GM19395 (cell line): ENCODE data around the gene RNF213.

Experiments used
- ATAC-seq: cut with Tn5 transposase; IDR thresholded peaks from one replicate; pipeline ENCODE4 v1.9.1; 2021; ENCODE audit warnings: mild to moderate bottlenecking, moderate library complexity; ENCODE audit not compliant: unreplicated experiment

Gene RNF213

DNA sequence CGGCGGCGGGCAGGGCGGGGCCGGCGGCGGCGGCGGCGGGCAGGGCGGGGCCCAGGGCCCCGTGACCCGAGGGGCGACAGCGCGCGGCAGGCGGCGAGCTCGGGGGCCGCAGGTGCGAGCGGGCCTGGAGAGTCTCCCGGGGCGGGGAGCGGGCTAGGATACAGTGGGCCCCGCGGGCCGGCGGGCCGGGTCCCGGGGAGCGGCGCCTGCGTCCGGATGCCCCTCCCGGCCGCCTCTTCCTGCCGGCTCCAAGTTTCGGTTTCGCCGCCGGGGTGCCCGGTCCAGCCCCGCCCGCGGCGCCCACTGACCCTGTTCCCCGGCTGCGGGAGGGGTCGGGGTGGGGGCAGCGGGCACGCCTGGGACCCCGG is at the start of gene RNF213:
Gene RNF213, plus strand, starts transcription at position 62 of the 368 bp plus-strand sequence. CDS start 2,830 bp downstream, outside the sequence.
- ATAC-seq, result peak; percentile 23

DNA sequence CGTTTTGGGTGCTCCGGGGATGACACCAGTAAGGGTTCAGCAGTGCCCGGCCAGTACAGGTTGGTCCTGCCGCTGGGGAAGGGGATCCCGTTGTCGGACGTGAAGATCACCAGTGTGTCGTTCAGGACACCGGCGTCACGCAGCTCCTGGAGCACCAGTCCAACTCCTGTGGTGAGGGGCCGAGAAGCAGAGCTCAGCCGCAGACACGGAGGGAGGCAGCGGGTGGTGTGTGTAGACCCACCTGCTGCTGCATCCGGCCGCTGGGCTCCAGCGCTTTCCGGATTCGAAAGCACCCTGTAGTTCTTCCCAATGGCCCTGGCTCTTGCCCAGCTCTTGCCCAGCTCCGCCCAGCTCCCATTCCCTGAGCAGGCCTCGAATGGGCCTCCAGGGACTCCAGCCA is 48.5 kb upstream of the RNF213 start:
- no peak for ATAC-seq

DNA sequence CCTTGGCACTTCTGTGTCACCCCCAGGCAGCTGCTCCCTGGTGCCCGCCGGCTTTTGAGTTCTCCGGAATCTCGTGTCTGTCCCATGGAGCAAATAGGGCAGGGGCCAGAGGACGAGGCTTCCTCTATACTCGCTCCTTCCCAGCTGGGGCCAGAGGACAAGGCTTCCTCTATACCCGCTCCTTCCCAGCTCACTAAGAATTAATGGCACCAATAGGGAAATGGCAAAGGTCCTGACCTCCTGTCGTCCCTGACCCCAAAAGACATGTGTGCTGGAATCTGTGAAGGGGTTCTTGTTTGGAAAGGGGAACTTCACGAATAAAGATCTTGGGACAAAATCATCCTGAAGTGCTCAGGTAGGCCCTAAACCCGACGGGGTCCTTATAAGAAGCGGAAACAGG is 48.1 kb upstream of the RNF213 start:
- ATAC-seq, result no peak

DNA sequence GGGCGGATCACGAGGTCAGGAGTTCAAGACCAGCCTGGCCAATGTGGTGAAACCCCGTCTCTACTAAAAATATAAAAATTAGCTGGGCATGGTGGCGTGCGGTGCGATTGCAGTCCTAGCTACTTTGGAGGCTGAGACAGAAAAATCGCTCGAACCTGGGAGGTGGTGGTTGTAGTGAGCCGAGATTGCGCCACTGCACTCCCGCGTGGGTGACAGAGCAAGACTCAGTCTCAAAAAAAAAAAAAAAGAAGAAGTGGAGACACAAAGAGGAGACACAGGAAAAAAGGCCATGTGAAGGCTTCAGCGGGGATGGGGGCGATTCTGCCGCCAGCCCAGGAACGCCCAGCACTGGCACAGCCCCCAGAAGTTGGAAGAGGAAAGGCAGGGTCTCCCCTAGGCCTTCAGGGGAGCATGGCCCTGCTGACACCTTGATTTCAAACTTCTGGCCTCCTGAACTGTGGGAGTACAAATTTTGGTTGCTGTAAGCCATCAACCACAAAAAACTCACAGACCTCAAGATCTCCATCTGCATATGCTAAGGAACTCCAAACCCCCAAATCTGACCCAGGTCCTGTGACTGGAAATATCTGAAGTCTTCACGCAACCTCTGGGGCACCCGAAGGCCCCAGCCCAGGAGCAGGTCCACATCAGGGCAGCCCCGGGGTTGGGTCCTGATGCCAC is 47.5 kb upstream of the RNF213 start:
- no peak for ATAC-seq

DNA sequence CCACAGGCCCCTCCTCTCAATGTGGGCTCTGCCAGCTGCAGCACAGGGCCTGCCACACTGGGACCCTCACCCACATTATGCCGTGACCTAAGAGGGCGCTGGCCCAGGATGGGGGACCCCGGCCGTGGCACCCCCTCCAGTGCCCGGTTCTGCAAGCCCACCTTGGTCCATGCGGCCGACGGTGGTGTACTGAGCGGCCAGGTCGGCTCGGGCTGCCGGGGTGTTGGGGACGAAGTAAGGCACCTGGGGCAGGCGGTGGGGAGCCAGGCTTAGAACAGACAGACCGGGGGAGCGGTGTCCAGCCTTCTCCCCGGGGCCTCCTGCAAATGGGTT is 47.0 kb upstream of the RNF213 start:
- no peak for ATAC-seq

DNA sequence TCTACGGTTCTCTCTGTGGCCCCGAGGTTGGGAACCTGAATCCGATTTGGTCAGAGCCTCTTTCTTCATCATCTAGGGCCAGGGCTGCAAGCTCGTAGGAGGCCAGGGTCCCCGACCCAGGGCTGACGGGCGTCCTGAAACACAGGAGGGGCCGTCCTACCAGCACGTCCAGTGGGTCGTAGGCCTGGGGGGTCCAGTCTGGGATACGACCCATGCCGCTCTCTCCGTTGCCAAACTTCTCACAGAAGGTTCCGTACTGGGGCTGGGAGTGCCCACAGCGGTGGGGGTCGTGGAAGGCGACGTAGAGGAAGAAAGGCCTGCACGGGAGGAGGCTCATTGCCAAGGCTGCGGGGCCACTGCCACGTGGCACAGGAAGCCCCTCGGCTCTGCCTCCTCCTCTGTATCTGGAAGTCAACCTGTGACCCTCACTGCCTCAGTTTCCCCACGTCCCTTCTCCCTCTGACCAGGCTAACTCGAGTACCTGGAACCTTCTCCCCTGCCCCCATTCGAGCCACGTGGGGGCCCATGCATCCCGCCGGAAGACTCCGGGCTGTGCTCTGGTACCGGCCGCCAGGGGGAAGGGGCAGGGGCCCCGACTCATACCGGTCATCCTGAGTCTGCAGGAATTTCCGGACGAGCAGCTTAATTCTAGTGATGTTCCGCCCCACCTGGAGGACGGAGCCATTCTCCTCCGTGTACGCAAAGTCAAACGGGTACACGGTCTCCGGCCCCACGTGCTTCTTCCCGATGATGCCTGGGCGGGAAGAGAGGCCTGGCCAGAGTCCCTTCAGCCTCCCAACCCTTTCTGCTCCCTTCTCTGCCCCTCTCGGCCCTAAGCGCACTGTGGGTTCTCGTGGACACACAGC is 46.4 kb upstream of the RNF213 start:
- ATAC-seq, result no peak

DNA sequence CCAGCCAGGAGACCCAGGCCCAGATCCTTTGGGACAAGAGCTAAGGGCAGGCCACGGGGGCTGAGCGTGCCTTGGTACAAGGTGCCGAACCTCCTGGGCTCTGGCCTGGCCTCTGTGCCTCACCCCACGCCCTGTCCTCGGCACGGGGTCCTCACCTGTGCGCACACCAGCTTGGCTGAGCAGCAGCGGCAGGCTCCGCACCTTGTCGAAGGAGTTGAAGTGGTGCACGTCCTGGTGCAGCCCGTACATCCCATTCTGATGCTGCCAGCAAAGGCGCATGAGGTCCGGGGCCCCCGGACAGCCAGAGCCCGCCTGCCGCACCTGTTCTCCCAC is 45.8 kb upstream of the RNF213 start:
- no peak for ATAC-seq

DNA sequence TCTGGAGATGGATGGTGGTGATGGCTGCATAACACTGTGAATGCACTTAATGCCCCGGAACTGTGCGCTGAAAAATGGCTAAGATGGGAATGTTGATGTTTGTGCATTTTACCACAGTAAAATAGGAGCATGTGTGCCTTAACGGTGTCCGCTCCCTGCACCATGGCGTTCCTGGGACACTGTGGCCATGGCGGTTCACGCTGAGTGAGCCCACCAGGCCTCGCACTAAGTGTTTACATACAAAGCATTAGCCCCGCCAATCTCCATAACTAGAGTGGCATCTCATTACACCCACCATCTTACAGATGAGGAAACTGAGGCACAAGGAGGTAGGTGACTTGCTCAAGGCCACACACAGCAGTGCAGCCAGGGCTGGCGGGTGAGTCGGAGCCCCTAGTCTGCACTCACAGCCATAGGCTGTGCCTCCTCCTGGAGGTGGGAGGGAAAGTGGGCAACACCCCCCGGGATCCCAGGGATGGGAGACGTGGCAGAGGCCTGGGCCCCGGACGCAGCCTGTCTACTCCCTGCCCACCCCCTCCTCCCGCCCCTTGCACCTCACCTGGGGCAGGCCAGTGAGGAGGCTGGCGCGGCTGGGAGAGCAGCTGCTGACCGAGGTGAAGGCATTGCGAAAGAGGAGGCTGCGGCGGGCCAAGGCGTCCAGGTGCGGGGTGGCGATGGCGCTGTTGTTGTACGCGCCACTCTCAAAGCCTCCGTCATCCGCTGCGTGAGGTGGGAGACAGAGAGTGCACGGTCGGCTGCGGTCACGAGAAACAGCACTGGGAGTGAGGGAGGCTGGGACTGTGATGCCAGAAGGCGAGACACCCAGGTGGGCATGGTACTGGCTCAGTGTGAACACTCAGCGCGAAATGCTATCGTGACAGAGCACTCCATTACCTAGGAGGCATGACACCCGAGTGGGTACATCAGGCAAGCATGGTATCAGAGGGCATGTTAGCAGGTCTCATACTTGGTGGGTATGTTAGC is 43.9 kb upstream of the RNF213 start:
- ATAC-seq, result no peak

DNA sequence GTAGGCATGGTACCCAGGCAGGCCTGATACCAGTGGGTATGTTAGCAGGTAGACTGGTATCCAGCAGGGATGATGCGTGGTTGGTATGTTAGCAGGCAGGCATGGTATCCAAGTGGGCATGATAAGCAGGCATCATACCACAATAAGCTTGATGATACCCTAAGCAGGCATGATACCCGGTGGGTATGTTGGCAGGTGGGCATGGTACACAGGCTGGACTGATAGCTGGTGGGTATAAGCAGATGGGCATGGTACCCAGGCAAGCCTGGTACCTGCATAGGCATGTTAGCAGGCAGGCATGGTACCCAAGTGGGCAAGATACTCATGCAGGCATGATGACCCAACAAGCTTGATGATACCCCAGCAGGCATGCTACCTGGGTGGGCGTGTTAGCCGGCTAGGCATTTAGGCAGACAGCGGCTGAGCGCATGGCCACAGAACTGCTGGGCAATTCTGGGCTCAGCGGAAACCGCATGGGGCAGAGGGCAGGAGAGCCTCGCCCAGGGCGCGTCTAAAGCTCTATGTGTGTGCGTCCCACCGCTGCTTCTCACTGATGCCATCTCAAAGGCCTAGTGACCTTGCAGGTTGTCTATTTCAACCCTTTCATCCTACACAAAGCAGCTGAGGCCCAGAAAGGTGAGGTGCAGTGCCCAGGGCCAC is 42.8 kb upstream of the RNF213 start:
- ATAC-seq, result no peak

DNA sequence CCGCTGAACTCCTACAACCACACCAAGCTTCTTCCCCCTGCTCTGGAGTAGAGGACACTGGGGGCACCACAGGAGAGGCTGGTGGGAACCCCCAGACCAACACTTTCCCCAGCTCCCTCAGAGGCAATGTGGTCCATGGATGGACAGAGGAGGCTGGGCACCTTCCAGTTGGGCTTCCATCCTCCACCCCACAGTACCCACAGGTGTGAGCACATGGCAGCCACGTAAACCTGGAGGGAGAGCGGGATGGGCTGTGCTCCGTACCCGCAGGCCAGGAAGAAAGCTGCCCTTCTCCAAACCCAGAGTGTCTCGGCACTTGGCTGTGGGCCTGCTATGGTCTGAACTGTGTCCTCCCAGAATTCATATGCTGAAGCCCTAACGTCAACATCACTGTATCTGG is 42.3 kb upstream of the RNF213 start:
- ATAC-seq, result no peak

DNA sequence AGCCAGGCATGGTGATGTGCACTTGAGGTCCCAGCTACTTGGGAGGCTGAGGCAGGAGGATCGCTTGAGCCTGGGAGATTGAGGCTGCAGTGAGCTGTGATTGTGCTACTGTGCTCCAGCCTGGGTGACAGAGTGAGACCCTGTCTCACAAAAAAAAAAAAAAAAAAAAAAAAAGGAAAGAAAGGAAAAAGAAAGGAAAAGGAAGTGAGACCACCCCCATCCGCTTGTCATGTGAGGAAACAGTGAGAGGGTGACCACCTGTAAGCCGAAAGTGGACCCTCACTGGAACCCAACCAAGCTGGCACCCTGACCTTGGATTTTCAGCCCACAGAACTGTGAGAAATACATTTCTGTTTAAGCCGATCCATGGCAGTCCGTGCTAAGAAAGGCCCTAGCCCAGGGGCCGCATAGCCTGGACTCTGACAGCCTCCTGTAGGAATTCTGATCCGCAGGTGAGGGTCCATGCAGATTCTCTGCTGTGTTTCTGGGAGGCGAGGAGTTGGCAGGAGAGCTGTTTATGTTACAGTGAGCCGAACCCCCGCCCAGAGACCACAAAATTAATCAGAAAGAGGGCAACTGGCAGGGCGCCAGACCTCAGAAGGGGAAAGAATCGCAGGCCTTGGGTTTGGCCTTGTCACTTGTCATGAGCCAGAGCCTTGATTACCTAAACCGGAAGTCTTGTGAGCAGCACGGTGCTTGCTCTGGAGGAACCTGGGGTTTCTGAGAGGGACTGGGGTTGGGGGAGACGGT is 41.5 kb upstream of the RNF213 start:
- ATAC-seq, result peak; percentile 63

DNA sequence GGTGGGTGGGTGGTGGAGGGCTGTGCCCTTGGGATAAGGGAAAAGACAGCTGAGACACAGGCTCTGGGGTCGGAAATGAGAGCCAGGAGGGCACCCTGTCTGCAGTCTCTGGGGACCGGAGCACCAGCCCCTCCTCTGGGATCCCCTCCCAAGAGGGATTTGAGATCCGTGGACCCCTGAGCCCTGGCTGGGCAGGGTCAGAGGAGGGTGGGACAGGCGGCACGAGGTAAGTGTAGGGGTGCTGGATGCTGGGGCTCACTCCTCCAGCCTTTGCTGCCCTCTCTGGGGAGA is 40.9 kb upstream of the RNF213 start:
- ATAC-seq, result peak; percentile 30

DNA sequence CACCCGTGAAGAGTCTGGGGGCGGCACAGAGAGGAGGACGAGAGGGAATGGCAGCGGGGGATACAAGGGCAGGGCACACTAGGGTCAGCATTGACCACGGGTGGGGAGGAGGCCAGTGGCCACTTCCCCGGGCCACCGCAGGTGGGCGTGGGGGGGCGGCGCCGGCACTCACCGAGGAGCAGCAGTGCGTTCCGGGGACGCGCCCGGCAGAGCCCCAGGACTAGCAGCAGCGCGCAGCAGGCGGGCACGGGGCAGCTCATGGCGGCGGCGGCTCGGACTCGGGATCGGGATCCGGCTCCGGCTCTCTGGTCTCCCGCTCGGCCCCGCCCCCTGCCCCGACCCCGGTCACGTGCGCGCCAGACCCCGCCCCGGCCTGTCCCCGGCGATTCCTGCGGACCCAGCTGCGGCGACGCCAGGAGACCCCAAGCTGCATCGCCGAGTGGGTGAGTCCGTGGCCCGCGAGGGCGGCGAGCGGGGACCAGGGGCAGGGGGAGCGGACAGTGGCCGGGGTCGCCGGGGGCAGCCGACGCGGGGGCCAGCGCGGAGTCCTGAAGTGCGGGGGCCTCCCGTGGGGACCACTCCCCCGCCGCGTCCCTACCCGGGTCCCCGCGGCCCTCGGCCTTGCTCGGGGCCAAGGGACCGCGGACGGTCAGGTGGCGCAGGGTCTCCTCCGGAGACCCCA is 40.5 kb upstream of the RNF213 start, which contains the start of the genes SGSH and SLC26A11:
Gene SGSH, minus strand, starts transcription at position 280 of the 682 bp plus-strand sequence. Its CDS starts 20 bp downstream, at position 260.
Gene SLC26A11, plus strand, starts transcription at position 374 of the 682 bp plus-strand sequence. CDS start 1,134 bp downstream, outside the sequence.
- ATAC-seq, result peak; percentile 44

DNA sequence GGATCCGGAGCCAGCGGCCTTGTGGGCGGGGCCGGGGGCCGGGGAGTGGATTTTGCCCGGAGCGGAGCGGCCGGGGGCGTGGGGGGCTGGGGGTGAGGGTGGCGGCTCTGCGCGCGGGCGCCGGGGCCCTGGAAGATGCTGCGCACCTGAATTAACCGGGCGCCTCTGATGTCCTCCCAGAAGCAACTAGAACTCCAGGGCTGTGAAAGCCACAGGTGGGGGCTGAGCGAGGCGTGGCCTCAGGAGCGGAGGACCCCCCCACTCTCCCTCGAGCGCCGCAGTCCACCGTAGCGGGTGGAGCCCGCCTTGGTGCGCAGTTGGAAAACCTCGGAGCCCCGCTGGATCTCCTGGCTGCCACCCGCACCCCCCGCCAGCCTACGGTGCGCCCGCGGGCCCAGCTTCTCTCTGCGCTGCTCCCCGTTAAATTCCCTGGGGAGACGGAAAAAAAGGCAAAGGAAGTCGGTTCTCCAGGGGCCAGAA is 39.9 kb upstream of the RNF213 start:
- ATAC-seq, result no peak

DNA sequence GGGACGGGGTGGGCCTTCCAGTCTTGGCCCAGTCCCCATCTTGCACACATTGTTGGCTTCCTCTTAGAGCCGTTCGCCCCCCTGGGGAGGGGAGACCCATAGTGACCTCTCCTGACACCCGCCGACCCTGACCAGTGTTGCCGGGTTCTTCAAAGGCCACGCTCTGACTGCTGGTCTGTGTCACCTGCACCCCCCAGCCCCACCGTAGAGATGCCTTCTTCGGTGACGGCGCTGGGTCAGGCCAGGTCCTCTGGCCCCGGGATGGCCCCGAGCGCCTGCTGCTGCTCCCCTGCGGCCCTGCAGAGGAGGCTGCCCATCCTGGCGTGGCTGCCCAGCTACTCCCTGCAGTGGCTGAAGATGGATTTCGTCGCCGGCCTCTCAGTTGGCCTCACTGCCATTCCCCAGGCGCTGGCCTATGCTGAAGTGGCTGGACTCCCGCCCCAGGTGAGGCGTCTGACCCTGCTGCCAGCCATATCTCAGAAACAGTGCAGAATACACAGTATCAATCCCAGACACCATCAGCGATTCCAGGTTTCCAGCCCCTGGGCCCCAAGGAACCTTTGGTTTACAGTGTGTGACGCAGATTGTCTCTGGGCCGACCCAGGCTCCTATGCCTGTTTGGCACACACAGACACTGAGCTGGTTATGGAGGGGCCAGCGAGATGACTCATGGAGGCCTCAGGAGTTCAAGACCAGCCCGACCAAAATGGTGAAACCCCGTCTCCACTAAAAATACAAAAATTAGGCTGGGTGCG is 39.1 kb upstream of the RNF213 start:
- no peak for ATAC-seq

DNA sequence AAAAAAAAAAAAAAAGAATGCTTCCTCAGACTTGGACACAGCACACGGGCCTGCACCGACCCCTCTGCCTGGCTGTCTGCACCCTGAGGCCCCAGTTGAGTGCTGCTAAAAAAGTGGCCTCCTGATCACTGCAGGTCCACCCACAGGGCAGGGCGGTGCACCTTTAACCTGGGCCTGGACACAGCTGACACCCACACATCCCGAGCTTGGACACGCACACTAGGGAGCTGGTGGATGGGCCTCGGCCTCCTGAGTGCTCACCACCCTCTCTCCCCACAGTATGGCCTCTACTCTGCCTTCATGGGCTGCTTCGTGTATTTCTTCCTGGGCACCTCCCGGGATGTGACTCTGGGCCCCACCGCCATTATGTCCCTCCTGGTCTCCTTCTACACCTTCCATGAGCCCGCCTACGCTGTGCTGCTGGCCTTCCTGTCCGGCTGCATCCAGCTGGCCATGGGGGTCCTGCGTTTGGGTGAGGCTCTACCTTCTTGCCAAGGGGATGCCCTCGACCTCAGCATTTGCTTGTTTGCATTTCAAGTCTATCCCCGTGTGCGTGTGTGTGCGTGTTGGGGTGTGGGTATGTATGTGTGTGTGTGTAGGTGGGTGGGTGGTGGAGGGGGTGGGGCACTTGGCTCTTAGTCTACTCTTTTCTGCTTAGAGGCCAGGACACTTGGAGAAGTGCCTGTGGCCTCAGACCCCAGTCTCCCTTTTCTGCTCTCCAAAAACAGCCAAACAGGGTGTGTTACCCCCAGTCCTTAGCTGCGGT is 38.1 kb upstream of the RNF213 start:
- no peak for ATAC-seq

DNA sequence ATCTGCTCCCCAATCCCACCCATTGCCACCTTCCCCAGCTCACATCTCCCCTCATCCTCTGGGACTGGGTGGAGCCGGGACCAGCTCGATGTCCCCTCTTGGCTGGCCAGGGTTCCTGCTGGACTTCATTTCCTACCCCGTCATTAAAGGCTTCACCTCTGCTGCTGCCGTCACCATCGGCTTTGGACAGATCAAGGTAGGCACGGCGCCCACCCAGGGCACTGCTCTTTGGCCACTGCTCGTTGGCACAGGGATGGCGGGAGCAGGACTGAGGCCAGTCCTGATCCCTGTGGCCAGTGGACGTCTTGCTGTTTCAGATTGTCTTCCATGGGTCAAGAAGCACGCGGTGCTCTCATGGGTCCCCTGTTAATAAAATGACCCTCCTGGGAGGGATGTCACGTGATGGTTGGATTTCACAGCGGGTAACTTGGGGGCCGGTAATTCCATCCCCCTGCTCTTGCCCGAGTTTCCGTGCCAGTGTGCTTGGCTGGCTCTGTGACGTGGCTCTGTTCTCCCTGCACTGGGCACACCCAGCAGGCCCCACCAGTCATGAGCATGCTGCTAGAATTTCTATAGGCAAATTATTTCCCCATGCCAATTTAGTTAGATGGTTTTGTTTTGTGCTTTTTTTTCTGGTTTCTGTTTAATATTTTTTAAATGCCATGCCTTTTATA is 37.4 kb upstream of the RNF213 start:
- no peak for ATAC-seq
